HG03565 (cell line): ENCODE data around the gene ZNF365.
"Not testable (repeated sequence)": the region's sequence is repeated elsewhere in the genome, so short reads cannot be mapped to it uniquely, and the experiment has no call there.

Source experiments
- ATAC-seq: cut with Tn5 transposase; IDR thresholded peaks from one replicate; pipeline ENCODE4 v1.9.1; 2021; ENCODE audit warnings: mild to moderate bottlenecking, moderate library complexity; ENCODE audit not compliant: unreplicated experiment

ZNF365 gene

GRCh38 chr10:62373995-62374861 is at the start of gene ZNF365:
Gene ZNF365 (plus strand): TSS chr10:62374369. CDS start chr10:62376194, 1,825 bp downstream.
- no peak for ATAC-seq

GRCh38 chr10:62326176-62326575 is 48.0 kb upstream of the ZNF365 start:
- ATAC-seq = no peak

GRCh38 chr10:62327885-62328284 is 46.3 kb upstream of the ZNF365 start:
- no peak for ATAC-seq

GRCh38 chr10:62330213-62330612 is 44.0 kb upstream of the ZNF365 start:
- no peak for ATAC-seq

DNA sequence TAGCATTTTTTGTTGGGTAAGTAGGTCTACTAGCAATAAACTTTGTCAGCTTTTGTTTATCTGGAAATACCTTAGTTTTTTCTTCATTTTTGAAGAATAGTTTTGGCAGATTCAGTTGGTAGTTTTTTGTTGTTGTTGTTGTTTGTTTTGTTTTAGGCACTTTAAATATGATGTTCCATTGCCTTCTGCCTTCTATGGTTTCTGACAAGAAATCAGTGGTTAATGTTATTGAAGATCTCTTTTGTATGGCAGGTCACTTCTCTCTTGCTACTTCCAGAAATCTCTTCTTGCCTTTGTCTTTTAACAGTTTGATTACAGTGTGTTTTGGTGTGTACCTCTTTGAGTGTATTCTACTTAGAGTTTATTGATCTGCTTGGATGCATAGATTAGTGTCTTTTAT is 41.8 kb upstream of the ZNF365 start:
- no peak for ATAC-seq

DNA sequence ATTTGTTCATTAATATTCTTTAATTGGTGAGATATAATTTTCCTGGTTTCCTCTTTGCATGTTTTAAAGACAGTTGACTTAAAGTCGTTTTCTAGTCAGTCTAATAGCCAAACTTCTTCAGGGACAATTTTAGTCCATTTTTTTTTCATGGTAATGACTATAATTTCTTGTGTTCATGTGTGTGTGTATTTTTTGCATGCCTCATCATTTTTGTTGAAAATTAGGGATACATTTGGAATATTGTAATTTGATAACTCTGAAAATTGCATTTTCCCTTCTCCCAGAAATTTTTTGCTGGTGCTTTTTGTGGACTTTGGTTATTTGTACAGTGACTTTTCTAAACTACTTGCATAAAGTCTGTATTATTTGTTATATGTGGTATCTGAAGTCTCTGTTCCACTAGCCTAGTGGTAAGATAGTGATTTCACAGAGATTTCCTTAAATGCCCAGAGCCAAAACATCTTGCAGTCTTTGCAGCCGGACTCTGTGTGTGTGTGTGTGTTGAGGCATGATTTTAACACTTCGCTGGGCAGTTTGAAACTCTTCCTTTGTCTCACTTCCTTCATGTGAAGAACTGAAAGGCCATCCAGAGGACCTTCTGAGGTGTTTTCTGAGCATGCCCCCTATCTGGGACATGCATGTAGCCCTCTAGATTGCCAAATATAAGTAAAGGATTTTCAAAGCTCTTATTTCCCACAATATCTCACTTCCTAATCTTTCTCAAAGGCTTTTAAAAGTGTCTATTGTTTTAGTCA is 40.9 kb upstream of the ZNF365 start:
- ATAC-seq = no peak

DNA sequence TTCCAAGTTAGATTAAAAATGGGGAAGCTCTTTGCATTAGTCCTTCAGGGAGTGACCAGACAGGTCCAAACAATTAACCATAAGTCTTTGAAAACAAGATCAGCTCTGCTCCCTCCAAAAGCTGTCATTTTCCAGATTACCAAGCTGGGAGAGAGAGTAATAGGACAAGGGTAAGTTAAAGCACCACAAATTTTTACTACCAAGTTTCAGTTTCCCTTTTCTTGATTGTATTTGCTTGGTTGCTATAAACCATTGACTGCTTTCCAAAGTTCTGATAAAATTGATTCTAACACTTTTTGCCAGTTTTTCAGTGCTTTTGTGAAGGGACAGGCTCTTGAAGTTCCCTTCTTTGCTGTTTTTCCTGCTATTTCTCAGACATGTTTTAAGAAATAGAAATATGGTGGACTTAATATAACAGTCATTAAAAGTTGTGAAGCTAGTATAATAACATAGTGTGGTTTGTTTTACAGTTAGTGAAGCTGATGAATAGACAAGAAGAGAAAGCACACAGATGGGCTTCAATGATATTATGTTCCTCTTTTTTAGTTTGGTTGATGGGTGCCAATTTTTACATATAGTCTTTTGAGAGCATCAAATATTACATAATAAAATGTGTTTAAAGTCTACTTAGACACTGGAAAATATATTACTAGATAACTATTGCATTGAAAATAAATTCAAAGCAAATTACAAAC is 40.0 kb upstream of the ZNF365 start:
- ATAC-seq = no peak

DNA sequence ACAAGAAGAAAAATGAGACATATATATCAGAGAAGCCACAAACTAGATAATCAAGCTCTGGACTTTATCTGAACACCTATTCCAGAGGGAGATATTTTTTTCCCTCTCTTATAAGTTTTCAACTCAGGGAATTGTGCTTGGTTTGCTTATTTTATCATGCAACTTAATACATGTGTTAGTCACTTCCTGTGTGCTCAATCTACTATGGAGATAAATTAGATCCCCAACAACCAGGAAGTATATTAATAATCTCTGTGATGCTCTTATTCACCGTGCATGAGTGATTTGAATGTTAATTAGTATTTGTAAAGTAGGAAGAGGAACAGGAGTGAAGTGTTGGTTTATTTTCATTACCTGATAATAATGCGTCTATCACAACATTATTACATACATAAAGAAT is 38.8 kb upstream of the ZNF365 start:
- no peak for ATAC-seq

- ATAC-seq = no peak
Observed at GRCh38 chr10:62336404-62336803, 37.8 kb upstream of the ZNF365 start.

DNA sequence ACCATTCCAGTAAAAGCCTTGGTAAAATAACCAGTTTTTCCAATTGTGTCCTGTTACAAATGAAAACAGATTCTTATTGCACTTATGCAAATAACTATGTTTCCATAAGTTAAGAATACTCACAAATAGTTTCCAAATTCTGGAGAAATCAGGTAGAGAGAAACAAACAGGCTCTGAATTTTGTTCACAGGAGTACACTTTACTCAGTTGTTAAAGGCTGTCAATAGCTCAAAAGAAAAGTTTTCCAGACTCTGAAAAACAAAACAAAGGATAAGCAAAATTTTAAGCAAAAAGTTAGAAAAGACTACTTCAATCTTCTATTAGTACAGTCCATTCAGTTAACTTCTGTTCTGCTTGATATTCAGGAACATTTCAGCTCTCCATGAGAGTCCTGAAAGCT is 32.8 kb upstream of the ZNF365 start:
- no peak for ATAC-seq

- ATAC-seq = no peak
Observed at GRCh38 chr10:62343000-62343399, 31.2 kb upstream of the ZNF365 start.

DNA sequence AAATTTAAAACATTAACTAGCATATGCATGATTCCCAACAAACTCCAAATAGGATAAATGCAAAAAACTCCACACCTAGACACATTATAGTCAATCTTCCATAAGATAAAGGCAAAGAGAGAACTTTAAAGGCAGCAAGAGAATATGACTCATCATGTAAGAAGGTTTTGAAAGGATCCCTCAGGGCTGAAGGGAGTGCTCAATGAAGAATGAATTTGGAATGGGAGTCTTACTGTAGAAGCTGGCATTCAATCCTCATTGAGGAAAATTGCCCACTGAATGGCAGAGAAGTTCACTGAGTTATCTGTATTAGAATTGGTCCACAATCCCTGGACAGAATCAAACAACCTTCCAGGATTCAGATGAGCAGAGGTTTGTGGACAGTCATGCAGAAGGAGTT is 26.1 kb upstream of the ZNF365 start:
- ATAC-seq = no peak

GRCh38 chr10:62352356-62352970 is 21.7 kb upstream of the ZNF365 start:
- no peak for ATAC-seq

DNA sequence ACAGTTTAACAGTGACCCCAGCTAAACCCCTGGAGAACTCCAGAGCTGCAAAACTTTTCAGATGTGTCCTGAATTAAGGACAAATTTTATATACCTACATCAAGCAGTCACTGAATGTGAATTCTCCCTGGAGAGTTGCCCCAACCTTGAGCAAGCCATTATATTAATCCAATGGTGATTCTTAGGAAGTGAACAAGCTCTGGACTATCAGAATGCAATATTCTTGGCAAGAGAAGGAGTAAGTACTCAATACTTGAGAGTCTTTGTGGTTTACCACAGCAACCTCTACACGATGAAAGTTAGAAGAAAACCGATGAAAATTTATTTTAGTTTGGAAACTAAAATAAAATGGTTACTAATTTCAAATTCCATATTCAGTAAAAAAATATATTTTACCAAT is 19.3 kb upstream of the ZNF365 start:
- no peak for ATAC-seq

- no peak for ATAC-seq
Observed at GRCh38 chr10:62356447-62356846, 17.7 kb upstream of the ZNF365 start.

- not testable (repeated sequence) for ATAC-seq
Observed at GRCh38 chr10:62358151-62358550, 16.0 kb upstream of the ZNF365 start.

- no peak for ATAC-seq
Observed at GRCh38 chr10:62373639-62373994, 552 bp upstream of the ZNF365 start.

DNA sequence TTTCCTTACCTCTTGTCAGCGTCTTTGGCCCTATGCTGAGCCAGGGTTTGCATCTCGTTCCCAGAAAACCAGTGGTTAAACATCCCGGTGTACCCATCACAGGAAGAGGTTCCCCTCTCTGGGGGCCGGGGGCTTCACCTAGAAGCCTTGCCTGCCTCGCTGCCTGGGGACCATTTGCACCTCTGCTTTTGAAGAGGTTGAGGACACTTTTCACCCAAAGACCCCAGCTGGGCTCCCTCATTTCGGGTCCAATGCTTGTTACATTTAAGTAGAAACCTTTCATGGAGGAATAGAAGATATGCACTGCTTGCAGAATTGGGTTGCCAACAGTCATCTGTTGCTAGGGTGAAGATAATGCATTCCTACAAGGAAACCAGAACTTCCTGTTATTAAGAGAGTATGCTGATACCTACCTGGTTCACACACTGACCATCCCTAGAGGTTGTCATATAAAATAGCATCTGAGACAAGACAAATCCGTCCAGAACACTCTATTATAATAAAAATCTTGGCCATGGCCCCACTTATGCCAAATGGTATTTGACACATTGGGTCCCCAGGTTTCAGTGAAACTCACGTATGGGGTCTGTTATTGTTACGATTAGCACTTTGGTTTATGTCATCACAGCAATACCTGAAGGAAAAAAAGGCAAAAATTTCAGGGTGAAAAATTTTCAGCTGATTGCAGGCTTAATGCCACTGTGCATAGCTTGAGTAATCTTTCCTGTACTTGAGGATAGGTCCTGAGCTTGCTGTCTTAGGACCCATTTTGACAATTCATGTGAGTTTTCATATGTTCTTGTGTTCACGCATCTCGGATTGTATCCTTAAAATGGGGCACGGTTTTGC is 917 bp downstream of the ZNF365 start:
- ATAC-seq = no peak

DNA sequence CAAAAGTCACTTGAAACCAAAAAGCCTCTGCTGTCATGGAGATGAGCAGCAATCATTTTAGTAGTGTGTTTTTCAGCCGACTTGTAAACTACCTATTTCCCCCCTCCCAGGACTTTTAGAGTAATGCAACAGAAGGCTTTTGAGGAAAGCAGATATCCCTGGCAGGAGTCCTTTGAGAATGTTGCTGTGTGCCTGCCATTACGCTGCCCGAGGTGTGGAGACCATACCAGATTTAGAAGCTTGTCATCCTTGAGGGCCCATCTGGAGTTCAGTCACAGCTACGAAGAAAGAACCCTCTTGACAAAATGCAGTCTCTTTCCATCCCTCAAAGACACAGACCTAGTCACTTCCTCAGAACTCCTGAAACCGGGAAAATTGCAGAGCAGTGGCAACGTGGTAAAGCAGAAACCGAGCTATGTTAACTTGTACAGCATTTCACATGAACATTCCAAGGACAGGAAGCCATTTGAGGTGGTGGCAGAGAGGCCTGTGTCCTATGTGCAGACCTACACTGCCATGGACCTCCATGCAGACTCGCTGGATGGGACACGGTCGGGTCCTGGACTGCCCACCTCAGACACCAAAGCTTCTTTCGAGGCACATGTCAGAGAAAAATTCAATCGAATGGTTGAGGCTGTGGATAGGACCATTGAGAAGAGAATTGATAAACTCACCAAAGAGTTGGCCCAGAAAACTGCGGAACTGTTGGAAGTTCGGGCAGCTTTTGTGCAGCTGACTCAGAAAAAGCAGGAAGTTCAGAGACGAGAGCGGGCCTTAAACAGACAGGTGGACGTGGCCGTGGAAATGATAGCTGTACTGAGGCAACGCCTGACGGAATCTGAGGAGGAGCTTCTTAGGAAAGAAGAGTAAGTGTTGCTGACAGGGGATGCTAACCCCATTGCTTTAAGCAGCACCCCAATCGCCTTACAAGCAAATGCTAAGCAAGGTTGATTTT is 2.2 kb downstream of the ZNF365 start:
- ATAC-seq = no peak
